ENCODE results near the gene PROK2. TPM values are rescaled to one million over a fixed set of nuclear protein-coding genes. Genes with fewer than 3 reads are reported as not detected.

PROK2 gene
- total and polyA plus RNA-seq, 2 experiments from 2014 or later: 2.1 to 2.3 TPM

GRCh38 chr3:71831599-71831998 is 46.7 kb upstream of the PROK2 start (continued):
- no peak for TF ChIP-seq ZNF462 (CRISPR knock-in tag; IDR thresholded peaks at IDR 0.05)
- no peak for TF ChIP-seq JUNB (IDR thresholded peaks at IDR 0.05; ENCODE audit: unreplicated experiment)
- no peak for TF ChIP-seq STAT1 (IDR thresholded peaks at IDR 0.05; ENCODE audit: unreplicated experiment)
- TF ChIP-seq POLR2AphosphoS5 (IDR thresholded peaks at IDR 0.05; ENCODE audit: low read depth): no peak
- TF ChIP-seq ETS1 (IDR thresholded peaks at IDR 0.05): no peak
- TF ChIP-seq EZH2phosphoT487 (IDR thresholded peaks at IDR 0.05; ENCODE audit: unreplicated experiment): no peak
- no peak for TF ChIP-seq ZNF331 (CRISPR knock-in tag; IDR thresholded peaks at IDR 0.05; ENCODE audit: low read depth)
- no peak for TF ChIP-seq ZNF114 (CRISPR knock-in tag; IDR thresholded peaks at IDR 0.05)

- no peaks in the 10 kb centered on the region for H3F3A ChIP-seq (replicated peaks; ENCODE audit: low read depth)
- H3K27me3 ChIP-seq (ENCODE audit: insufficient read depth): no peaks in the 10 kb centered on the region
- no peak overlapping the region for H2AFZ ChIP-seq
- 0 out of 2 replicates have a peak, but pooled peaks cover 4% of the 10 kb centered on the region for H3K9me2 ChIP-seq (ENCODE audit: insufficient read depth)
- H3K9me3 Mint-ChIP-seq: no peaks in the 10 kb centered on the region
- no peak for DNase-seq (ENCODE audit: low spot score)
- no peak overlapping the region for H3K27ac Mint-ChIP-seq
- no peaks in the 10 kb centered on the region for H3K79me2 ChIP-seq (replicated peaks; ENCODE audit: insufficient read depth)
- H3K4me2 ChIP-seq: no peak overlapping the region
- H3K4me1 Mint-ChIP-seq: no peaks in the 10 kb centered on the region
- no peaks in the 10 kb centered on the region for H3K36me3 ChIP-seq (ENCODE audit: insufficient read depth)
- no peaks in the 10 kb centered on the region for H3K4me1 ChIP-seq (ENCODE audit: insufficient read depth)
- H3K4me3 Mint-ChIP-seq: no peak overlapping the region
- H3K27ac ChIP-seq (ENCODE audit: low read depth): no peak overlapping the region
- H3K36me3 Mint-ChIP-seq (ENCODE audit: low read depth): no peaks in the 10 kb centered on the region
- H3K27me3 Mint-ChIP-seq (ENCODE audit: insufficient read depth, low read depth, poor library complexity): no peaks in the 10 kb centered on the region
- H3K4me3 ChIP-seq: no peak overlapping the region
- ATAC-seq: no peak
- no peaks in the 10 kb centered on the region for H4K20me1 ChIP-seq (replicated peaks; ENCODE audit: insufficient read depth)
- TF ChIP-seq CTCF (conservative IDR thresholded peaks at IDR 0.05; ENCODE audit: low read depth in 2 of 2) (no peak), EZH2 (IDR thresholded peaks at IDR 0.05; ENCODE audit: low read depth, unreplicated experiment) (no peak), EZH2phosphoT487 (IDR thresholded peaks at IDR 0.05; ENCODE audit: unreplicated experiment) (no peak), POLR2AphosphoS5 (IDR thresholded peaks at IDR 0.05; ENCODE audit: low read depth) (no peak), ZNF114 (CRISPR knock-in tag; IDR thresholded peaks at IDR 0.05) (no peak), REST (IDR thresholded peaks at IDR 0.05; ENCODE audit: unreplicated experiment) (no peak), STAT1 (IDR thresholded peaks at IDR 0.05; ENCODE audit: unreplicated experiment) (no peak), NANOG (IDR thresholded peaks at IDR 0.05; ENCODE audit: borderline replicate concordance) (no peak)
These were observed 40.8 kb upstream of the PROK2 start for GRCh38 chr3:71825551-71826283.
